Endodermal cell (in vitro differentiated cells): ENCODE results near the gene ZBTB20. TPM values are rescaled to one million over a fixed set of nuclear protein-coding genes. Genes with fewer than 3 reads are reported as not detected.

ENCODE experiments used
- DNase-seq: peaks from one replicate; pipeline ENCODE4 v3.0.0-alpha.2; 2017
- H3K27ac ChIP-seq: 2 replicates; pipeline ENCODE4 v1.5.1; 2013; ENCODE audit warnings: mild to moderate bottlenecking, low read depth, low read length, moderate library complexity
- H3K27me3 ChIP-seq: 2 replicates; pipeline ENCODE4 v1.6.1; 2013; ENCODE audit warnings: mild to moderate bottlenecking, low read length, moderate library complexity; ENCODE audit not compliant: insufficient read depth, control insufficient read depth, poor library complexity, severe bottlenecking
- H3K36me3 ChIP-seq: 2 replicates; pipeline ENCODE4 v1.7.0; 2013; ENCODE audit warnings: mild to moderate bottlenecking, low read length, moderate library complexity; ENCODE audit not compliant: control insufficient read depth, insufficient read depth
- H3K4me1 ChIP-seq: one replicate; pipeline ENCODE4 v1.7.0; 2013; ENCODE audit warnings: low read length; ENCODE audit not compliant: control insufficient read depth, insufficient read depth
- H3K4me3 ChIP-seq: 2 replicates; pipeline ENCODE4 v1.5.1; 2013; ENCODE audit warnings: mild to moderate bottlenecking, low read length, moderate library complexity
- H3K9ac ChIP-seq: 2 replicates; pipeline ENCODE4 v1.6.1; 2013; ENCODE audit warnings: mild to moderate bottlenecking, low read length, moderate library complexity; ENCODE audit not compliant: poor library complexity, severe bottlenecking; ENCODE audit errors: extremely low read depth
- H3K9me3 ChIP-seq: 2 replicates; pipeline ENCODE4 v1.6.1; 2013; ENCODE audit warnings: mild to moderate bottlenecking, low read length, moderate library complexity; ENCODE audit not compliant: control insufficient read depth
- H3K27ac Mint-ChIP-seq: 2 replicates; pipeline ENCODE4 v1.8.0; 2020; ENCODE audit warnings: mixed read lengths
- H3K27me3 Mint-ChIP-seq: 2 replicates; pipeline ENCODE4 v1.8.0; 2021; ENCODE audit warnings: mild to moderate bottlenecking, mixed read lengths; ENCODE audit not compliant: insufficient read depth
- H3K36me3 Mint-ChIP-seq: 2 replicates; pipeline ENCODE4 v1.8.0; 2020; ENCODE audit warnings: low read depth, mixed read lengths
- H3K4me1 Mint-ChIP-seq: 2 replicates; pipeline ENCODE4 v1.8.0; 2020; ENCODE audit warnings: mixed read lengths
- H3K4me3 Mint-ChIP-seq: 2 replicates; pipeline ENCODE4 v1.8.0; 2020; ENCODE audit warnings: mild to moderate bottlenecking, moderate library complexity, mixed read lengths
- H3K9me3 Mint-ChIP-seq: 2 replicates; pipeline ENCODE4 v1.8.0; 2020; ENCODE audit warnings: mild to moderate bottlenecking, mixed read lengths
- WGBS, 2 experiments: methylation state at CpG; one replicate each; pipeline versions ENCODE4 v1.1.5 to v1.1.7; 2013; ENCODE audit warnings: missing lambda C conversion rate in 2 of 2, mixed read lengths in 1 of 2; ENCODE audit not compliant: insufficient coverage in 1 of 2, insufficient read length in 1 of 2; 5-methylcytosine and 5-hydroxymethylcytosine counted together
- total RNA-seq, 2 donors: library from RNA; stranded (reverse); fragmentation: NEBNext Ultra II Directional in 1 of 2; extraction: Animal tissue kit (Norgen Biotek cat#: 25700) in 1 of 2; gene quantifications; 2 replicates in 1 of 2; 3 replicates in 1 of 2; pipeline ENCODE4 v1.2.1, GENCODE V29; 2021
- TF ChIP-seq, protein P1 (sequence below): fragments of 200-600 bp; sonication (generic); conservative IDR thresholded peaks from 2 replicates; pipeline ENCODE4 v1.5.0; 2021; ENCODE audit warnings: antibody characterized with exemption, mild to moderate bottlenecking

Gene ZBTB20
- total RNA-seq, 2 donors from 2014 or later = 1.6 to 2.9 TPM

- Histone ChIP-seq H3K27ac (no peak overlapping the region), H3K9me3 (no peaks in the 10 kb centered on the region), H3K27me3 (no peaks in the 10 kb centered on the region), H3K4me3 (no peak overlapping the region), H3K36me3 (no peaks in the 10 kb centered on the region), H3K9ac (no peak overlapping the region), H3K4me1 (peaks cover 2% of the 10 kb centered on the region)
- Mint-ChIP-seq H3K36me3 (no peaks in the 10 kb centered on the region), H3K4me3 (no peak overlapping the region), H3K27me3 (no peaks in the 10 kb centered on the region), H3K4me1 (peaks cover 11% of the 10 kb centered on the region), H3K27ac (no peak overlapping the region), H3K9me3 (no peaks in the 10 kb centered on the region)
- DNase-seq = no peak
- 86 to 90% methylated on average over 1 of the region's 1 CpG for WGBS, 2 experiments
- TF ChIP-seq, protein P1, sequence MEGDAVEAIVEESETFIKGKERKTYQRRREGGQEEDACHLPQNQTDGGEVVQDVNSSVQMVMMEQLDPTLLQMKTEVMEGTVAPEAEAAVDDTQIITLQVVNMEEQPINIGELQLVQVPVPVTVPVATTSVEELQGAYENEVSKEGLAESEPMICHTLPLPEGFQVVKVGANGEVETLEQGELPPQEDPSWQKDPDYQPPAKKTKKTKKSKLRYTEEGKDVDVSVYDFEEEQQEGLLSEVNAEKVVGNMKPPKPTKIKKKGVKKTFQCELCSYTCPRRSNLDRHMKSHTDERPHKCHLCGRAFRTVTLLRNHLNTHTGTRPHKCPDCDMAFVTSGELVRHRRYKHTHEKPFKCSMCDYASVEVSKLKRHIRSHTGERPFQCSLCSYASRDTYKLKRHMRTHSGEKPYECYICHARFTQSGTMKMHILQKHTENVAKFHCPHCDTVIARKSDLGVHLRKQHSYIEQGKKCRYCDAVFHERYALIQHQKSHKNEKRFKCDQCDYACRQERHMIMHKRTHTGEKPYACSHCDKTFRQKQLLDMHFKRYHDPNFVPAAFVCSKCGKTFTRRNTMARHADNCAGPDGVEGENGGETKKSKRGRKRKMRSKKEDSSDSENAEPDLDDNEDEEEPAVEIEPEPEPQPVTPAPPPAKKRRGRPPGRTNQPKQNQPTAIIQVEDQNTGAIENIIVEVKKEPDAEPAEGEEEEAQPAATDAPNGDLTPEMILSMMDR = no peak
These were observed 628.8 kb downstream of the ZBTB20 start for GRCh38 chr3:114518206-114518808.

- Histone ChIP-seq H3K27ac (no peak overlapping the region), H3K9ac (no peak overlapping the region), H3K27me3 (no peaks in the 10 kb centered on the region), H3K4me1 (peaks cover 2% of the 10 kb centered on the region), H3K4me3 (no peak overlapping the region), H3K9me3 (no peaks in the 10 kb centered on the region), H3K36me3 (no peaks in the 10 kb centered on the region)
- H3K36me3 Mint-ChIP-seq = no peaks in the 10 kb centered on the region
- H3K4me3 Mint-ChIP-seq = no peak overlapping the region
- DNase-seq = no peak
- no peaks in the 10 kb centered on the region for H3K27me3 Mint-ChIP-seq
- TF ChIP-seq, protein P1 = no peak
- H3K4me1 Mint-ChIP-seq = peaks cover 15% of the 10 kb centered on the region
- no peak overlapping the region for H3K27ac Mint-ChIP-seq
- 80 to 89% methylated on average over 1 to 2 of the region's 2 CpGs for WGBS, 2 experiments
- no peaks in the 10 kb centered on the region for H3K9me3 Mint-ChIP-seq
These were observed 636.9 kb downstream of the ZBTB20 start for GRCh38 chr3:114510201-114510600.

- Histone ChIP-seq H3K4me3 (no peak overlapping the region), H3K27ac (no peak overlapping the region), H3K9ac (no peak overlapping the region), H3K36me3 (no peaks in the 10 kb centered on the region), H3K4me1 (peaks cover 2% of the 10 kb centered on the region), H3K9me3 (no peaks in the 10 kb centered on the region), H3K27me3 (no peaks in the 10 kb centered on the region)
- Mint-ChIP-seq H3K4me3 (no peak overlapping the region), H3K9me3 (no peaks in the 10 kb centered on the region), H3K36me3 (no peaks in the 10 kb centered on the region), H3K27ac (peak overlapping the region; percentile 50), H3K27me3 (no peaks in the 10 kb centered on the region), H3K4me1 (peaks cover 15% of the 10 kb centered on the region)
- TF ChIP-seq, protein P1 = no peak
- no peak for DNase-seq
- 93 to 100% methylated on average over 2 to 5 of the region's 5 CpGs for WGBS, 2 experiments
These were observed 637.3 kb downstream of the ZBTB20 start for GRCh38 chr3:114509756-114510155.
